Measurements from ENCODE around the gene KRT81.
"Not testable (repeated sequence)": the region's sequence is repeated elsewhere in the genome, so short reads cannot be mapped to it uniquely, and the experiment has no call there.

KRT81 gene

DNA sequence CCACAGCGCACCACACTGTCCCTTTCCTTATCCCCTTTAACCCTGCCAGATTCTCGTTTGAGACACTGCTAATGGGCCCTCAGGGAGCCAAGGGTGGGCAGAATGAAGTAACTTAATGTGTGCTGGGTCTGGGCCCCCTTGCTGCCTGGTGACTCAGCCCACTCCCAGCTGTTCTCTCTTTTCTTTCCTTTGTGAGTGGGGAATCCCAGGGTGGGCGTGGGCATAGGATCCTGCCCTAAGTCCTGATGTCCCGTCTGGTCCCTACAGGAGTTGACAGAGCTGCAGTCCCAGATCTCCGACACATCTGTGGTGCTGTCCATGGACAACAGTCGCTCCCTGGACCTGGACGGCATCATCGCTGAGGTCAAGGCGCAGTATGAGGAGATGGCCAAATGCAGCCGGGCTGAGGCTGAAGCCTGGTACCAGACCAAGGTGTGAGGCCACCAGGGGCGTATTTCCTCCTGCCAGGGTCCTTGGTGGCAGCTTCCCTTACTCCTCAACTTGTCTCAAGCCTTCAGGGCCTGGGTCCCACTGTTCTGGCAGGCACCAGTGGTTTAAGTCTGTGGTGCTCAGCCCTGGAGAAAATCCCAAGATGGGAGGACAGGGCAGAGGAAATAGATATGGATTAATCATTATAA is 50.0 kb downstream of the KRT81 start:
- DNase-seq (no peak), ATAC-seq (no peak)

DNA sequence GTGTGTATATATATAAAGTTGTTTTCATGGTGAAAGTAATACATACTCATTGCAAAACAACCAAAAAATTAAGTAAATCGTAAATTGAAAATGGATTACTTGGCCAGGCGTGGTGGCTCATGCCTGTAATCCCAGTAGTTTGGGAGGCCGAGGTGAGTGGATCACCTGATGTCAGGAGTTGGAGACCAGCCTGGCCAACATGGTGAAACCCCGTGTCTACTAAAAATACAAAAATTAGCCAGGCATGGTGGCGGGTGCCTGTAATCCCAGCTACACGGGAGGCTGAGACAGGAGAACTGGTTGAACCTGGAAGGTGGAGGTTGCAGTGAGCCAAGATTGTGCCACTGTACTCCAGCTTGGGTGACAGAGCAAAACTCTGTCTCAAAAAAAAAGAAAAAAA is 51.1 kb downstream of the KRT81 start:
- not testable (repeated sequence) for DNase-seq, ATAC-seq

DNA sequence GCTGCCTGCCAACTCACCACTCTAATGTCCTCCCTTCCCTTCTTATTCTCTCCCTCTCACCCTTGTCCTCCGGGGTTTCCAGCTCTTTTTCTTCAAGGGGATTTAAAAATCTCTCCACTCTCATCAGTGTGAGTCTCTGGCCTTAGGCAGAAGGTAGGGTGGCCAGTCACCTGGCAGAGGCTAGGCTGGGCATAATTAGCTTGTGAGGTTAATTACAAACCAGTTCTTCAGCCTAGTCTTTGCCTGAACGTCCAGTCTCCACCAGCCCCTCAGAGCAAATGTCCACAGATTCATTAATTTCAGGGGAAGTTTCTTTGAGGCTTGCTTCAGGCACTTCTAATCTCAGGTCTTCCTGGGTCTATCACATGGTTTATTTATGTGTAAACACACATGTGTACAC is 51.6 kb downstream of the KRT81 start:
- ATAC-seq (no peak), DNase-seq (no peak)

DNA sequence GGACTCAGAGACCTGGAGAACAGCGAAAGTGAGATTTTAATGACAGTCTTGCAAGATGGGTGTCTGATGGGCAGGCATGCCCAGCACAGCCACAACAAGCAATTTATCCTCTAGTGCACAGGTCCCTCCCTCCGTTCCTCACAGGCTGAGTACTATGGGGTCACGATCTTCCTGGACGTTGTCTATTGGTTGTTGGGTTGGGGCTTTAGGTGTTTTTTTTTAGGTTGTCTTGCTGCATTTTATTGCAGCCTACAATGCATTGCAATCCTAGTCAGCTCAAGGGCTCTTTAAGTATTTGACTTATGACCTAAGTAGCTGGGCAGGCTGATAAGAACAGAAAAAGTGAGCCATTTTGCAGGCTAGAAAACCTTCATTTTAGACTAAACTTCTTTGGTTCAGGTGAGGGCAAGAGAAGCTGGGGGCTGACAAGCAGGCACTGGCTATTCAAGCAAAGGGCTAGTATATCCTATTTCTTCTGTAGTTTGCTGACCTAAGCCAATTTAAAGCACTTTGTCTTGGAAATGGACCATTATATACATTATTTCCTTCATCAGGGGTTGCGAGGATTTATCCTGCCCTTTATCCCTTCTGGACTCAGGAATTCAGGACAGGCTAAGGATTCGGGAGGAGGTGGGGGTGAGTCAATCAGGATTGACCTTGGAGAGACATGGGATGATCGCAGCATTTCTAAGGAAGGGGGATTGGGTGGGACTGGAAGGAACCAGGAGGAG is 52.3 kb downstream of the KRT81 start:
- no peak for DNase-seq
- no peak for ATAC-seq

DNA sequence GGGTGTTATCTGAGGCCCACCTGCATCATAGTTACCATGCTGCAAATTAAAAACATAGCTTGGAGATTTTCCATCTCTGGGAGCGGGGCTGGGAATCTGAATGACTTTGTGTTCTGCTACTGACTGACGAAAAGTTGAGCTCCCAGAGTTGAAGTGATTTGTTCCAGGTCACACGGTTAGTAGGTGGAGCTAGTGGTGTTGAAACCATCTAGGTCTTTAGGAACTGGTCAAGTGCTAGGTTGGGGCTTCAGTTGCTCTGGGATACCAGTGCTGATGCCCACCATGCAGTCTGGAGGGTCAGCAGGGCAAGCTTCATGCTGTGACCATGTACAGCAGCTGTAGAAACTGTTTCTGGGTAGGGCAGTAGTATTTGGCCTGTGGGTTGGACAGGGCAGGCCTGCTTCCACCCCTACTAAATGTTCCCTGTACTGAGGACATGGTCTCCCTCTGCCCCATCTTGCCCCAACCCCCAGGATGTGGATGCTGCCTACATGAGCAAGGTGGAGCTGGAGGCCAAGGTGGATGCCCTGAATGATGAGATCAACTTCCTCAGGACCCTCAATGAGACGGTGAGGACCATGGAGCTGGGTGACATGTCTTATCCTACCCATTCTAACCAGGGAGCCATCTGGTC is 53.0 kb downstream of the KRT81 start:
- ATAC-seq: no peak
- no peak for DNase-seq

DNA sequence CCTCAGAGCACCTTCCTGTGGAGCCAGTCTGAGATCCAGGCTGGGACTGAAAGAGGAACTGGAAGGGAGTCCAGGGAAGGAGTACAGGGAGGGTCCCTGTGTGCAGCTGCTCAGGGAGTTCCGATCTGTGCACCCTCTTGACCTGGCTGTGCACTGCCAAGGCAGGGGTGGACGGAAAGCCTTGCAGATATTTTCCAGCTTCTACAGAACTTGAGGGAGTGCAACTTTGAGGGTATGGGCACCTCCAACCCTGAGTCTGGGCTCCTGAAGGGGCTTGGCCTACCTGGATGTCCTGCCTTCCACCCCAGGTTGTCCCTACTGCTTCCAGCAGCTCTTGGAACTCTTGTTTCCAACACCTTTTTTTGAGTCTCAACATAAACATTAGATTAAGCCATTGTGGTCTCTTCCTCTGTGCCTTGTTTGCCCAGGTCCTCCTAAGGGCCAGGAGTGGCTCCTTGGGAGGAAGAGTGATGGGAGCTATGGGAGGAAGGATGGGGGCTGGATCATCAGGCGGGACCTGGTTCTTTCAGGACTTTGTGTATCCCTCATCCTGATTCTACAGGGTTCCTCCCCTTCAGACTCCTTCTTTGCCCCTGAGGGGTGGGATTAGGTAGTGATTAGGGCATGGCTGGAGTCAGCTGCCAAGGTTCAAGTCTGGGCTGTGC is 54.8 kb downstream of the KRT81 start:
- DNase-seq (no peak), ATAC-seq (no peak)
